HepG2 (cell line): Measurements from ENCODE around the gene PRKCI. TPM values are rescaled to one million over a fixed set of nuclear protein-coding genes. Genes with fewer than 3 reads are reported as not detected.

Source experiments
- ESRRA ChIP-seq: sonication (generic); formaldehyde crosslinking; IDR thresholded peaks from 2 replicates; pipeline ENCODE4 v1.5.1; 2020; ENCODE audit warnings: mild to moderate bottlenecking, low read depth, missing genetic modification reagents
- HDAC1 ChIP-seq: sonication (generic); formaldehyde crosslinking; IDR thresholded peaks from 2 replicates; pipeline ENCODE4 v1.5.1; 2020; ENCODE audit warnings: mild to moderate bottlenecking, missing genetic modification reagents
- HDAC2 ChIP-seq: sonication (generic); formaldehyde crosslinking; IDR thresholded peaks from 2 replicates; pipeline ENCODE4 v1.4.0; 2020; ENCODE audit warnings: missing genetic modification reagents
- HIVEP1 ChIP-seq: sonication (generic); formaldehyde crosslinking; IDR thresholded peaks from 2 replicates; pipeline ENCODE4 v1.4.0; 2020; ENCODE audit warnings: mild to moderate bottlenecking, missing genetic modification reagents
- HNRNPLL ChIP-seq: fragments of 200-400 bp; formaldehyde crosslinking; IDR thresholded peaks from 2 replicates; pipeline ENCODE4 v1.6.1; 2017; ENCODE audit warnings: mild to moderate bottlenecking, low read depth, low read length; ENCODE audit not compliant: poor library complexity, severe bottlenecking
- SALL1 ChIP-seq: sonication (generic); formaldehyde crosslinking; IDR thresholded peaks from 2 replicates; pipeline ENCODE4 v1.8.0; 2022; ENCODE audit warnings: mild to moderate bottlenecking, missing genetic modification reagents
- SMAD1 ChIP-seq: sonication (generic); formaldehyde crosslinking; IDR thresholded peaks from 2 replicates; pipeline ENCODE4 v1.4.0; 2020; ENCODE audit warnings: missing genetic modification reagents, low read depth, mild to moderate bottlenecking, borderline replicate concordance
- SMARCE1 ChIP-seq: fragments of 450-650 bp; IDR thresholded peaks from 2 replicates; pipeline ENCODE4 v1.6.1; 2017; ENCODE audit warnings: borderline replicate concordance
- TARDBP ChIP-seq: sonication (generic); formaldehyde crosslinking; IDR thresholded peaks from 2 replicates; pipeline ENCODE4 v1.8.0; 2022; ENCODE audit warnings: mild to moderate bottlenecking, missing genetic modification reagents
- ZKSCAN5 ChIP-seq: sonication (generic); formaldehyde crosslinking; IDR thresholded peaks from 2 replicates; pipeline ENCODE4 v1.5.1; 2020; ENCODE audit warnings: mild to moderate bottlenecking, missing genetic modification reagents
- ZNF543 ChIP-seq: sonication (generic); formaldehyde crosslinking; IDR thresholded peaks from 2 replicates; pipeline ENCODE4 v1.4.0; 2020; ENCODE audit warnings: mild to moderate bottlenecking, missing genetic modification reagents
- ZNF619 ChIP-seq: sonication (generic); formaldehyde crosslinking; IDR thresholded peaks from 2 replicates; pipeline ENCODE4 v1.4.0; 2020; ENCODE audit warnings: mild to moderate bottlenecking, missing genetic modification reagents
- ZNF703 ChIP-seq: sonication (generic); formaldehyde crosslinking; IDR thresholded peaks from 2 replicates; pipeline ENCODE4 v1.5.1; 2020; ENCODE audit warnings: missing genetic modification reagents, mild to moderate bottlenecking, moderate library complexity, borderline replicate concordance
- ZNF768 ChIP-seq: sonication (generic); formaldehyde crosslinking; IDR thresholded peaks from 2 replicates; pipeline ENCODE4 v1.4.0; 2020; ENCODE audit warnings: missing genetic modification reagents
- polyA plus RNA-seq, 8 experiments: library from polyadenylated mRNA; depleted of rRNA in 3 of 8; stranded (reverse) in 7 of 8; unstranded in 1 of 8; fragments of >200 nt; fragmentation: Illumina TruSeq in 4 of 8; extraction: Trizol in 4 of 8; gene quantifications; 2 replicates each; pipeline versions ENCODE4 v1.2.1 to v1.2.3, GENCODE V29; 2011 to 2016; ENCODE audit warnings: low read depth in 4 of 8, missing spikeins in 1 of 8, mixed read lengths in 1 of 8; ENCODE audit not compliant: insufficient read depth in 1 of 8
- total RNA-seq, 5 experiments: library from RNA; depleted of rRNA; stranded (reverse); fragments of >200 nt; fragmentation: Illumina TruSeq; extraction: Trizol; gene quantifications; 2 replicates each; pipeline ENCODE4 v1.2.3, GENCODE V29; 2016; ENCODE audit warnings: low read depth in 1 of 5
- TF ChIP-seq, protein P1 (sequence below): sonication (generic); formaldehyde crosslinking; IDR thresholded peaks from 2 replicates; pipeline ENCODE4 v1.9.0; 2021; ENCODE audit warnings: mild to moderate bottlenecking, missing genetic modification reagents
- TF ChIP-seq, protein P2 (sequence below): sonication (generic); formaldehyde crosslinking; IDR thresholded peaks from 2 replicates; pipeline ENCODE4 v1.4.0; 2020; ENCODE audit warnings: missing genetic modification reagents, mild to moderate bottlenecking, borderline replicate concordance
- TF ChIP-seq, protein P3 (sequence below): sonication (generic); formaldehyde crosslinking; IDR thresholded peaks from 2 replicates; pipeline ENCODE4 v1.5.0; 2020; ENCODE audit warnings: missing genetic modification reagents

PRKCI gene
- total and polyA plus RNA-seq, 2 of the 13 experiments (the other 11 are each of a cell fraction or from before 2014, with no cell fraction given) = 17.2 to 30.4 TPM

DNA sequence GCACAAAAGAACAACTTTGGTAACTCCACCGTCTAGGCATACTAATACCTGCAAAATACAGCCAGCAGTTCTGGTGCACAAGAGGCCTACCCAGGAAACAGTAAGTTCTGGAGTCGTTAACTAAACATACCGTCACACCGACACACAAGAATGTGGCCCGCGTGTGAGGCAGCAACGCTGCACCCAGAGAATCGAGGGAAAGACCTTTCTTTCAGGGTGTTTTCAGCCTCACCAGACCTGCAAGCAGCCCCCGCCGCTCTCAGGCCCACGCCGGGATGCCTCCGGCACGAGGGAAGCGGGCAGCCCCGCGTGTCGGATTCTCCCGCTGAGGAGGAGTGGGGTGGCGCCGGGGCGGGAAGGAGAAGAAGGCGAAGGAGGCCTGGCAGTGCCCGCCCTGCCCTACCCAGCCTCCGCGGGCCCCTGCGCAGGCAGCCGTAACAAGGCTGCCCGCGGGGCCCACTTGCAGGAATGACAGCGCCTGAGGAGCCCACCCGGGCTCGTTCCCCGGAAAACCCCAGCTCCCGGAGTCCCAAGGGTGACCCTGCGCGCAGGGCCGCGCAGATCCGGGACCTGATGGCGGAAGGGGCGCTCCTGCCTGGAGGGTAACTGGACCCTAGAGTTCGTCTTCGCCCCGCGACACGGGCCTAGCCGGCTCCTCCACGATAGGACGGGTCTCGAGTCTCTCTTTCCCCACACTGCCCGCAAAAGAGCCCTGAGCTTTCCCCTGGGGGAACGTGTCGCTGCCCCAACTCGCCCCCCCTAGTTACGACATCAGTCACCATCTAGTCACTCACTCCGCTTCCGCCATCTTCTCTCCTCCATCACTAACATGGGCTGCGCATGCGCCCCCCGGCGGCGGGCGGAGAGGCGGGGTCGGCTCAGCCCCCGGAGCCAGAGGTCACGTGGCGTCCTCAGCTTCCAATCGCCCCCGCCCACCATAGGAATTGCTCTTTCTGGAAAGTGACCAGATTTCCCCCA is 41.0 kb upstream of the PRKCI start, which contains the start of gene PHC3 (continued):
- TF ChIP-seq, protein P1, sequence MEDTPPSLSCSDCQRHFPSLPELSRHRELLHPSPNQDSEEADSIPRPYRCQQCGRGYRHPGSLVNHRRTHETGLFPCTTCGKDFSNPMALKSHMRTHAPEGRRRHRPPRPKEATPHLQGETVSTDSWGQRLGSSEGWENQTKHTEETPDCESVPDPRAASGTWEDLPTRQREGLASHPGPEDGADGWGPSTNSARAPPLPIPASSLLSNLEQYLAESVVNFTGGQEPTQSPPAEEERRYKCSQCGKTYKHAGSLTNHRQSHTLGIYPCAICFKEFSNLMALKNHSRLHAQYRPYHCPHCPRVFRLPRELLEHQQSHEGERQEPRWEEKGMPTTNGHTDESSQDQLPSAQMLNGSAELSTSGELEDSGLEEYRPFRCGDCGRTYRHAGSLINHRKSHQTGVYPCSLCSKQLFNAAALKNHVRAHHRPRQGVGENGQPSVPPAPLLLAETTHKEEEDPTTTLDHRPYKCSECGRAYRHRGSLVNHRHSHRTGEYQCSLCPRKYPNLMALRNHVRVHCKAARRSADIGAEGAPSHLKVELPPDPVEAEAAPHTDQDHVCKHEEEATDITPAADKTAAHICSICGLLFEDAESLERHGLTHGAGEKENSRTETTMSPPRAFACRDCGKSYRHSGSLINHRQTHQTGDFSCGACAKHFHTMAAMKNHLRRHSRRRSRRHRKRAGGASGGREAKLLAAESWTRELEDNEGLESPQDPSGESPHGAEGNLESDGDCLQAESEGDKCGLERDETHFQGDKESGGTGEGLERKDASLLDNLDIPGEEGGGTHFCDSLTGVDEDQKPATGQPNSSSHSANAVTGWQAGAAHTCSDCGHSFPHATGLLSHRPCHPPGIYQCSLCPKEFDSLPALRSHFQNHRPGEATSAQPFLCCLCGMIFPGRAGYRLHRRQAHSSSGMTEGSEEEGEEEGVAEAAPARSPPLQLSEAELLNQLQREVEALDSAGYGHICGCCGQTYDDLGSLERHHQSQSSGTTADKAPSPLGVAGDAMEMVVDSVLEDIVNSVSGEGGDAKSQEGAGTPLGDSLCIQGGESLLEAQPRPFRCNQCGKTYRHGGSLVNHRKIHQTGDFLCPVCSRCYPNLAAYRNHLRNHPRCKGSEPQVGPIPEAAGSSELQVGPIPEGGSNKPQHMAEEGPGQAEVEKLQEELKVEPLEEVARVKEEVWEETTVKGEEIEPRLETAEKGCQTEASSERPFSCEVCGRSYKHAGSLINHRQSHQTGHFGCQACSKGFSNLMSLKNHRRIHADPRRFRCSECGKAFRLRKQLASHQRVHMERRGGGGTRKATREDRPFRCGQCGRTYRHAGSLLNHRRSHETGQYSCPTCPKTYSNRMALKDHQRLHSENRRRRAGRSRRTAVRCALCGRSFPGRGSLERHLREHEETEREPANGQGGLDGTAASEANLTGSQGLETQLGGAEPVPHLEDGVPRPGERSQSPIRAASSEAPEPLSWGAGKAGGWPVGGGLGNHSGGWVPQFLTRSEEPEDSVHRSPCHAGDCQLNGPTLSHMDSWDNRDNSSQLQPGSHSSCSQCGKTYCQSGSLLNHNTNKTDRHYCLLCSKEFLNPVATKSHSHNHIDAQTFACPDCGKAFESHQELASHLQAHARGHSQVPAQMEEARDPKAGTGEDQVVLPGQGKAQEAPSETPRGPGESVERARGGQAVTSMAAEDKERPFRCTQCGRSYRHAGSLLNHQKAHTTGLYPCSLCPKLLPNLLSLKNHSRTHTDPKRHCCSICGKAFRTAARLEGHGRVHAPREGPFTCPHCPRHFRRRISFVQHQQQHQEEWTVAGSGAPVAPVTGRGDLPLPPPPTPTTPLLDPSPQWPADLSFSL (CRISPR knock-in tag) = no peak
- TF ChIP-seq HIVEP1 (peak; percentile 21; the same call in 1 of the 2 replicates), SMARCE1 (no peak), HNRNPLL (peak; percentile 84), HDAC1 (peak; percentile 67), HDAC2 (CRISPR knock-in tag) (0 out of 2 replicates have a peak, but pooled peaks have one; percentile 27), ZNF543 (CRISPR knock-in tag) (peak; percentile 48; the same call in 1 of the 2 replicates), SALL1 (CRISPR knock-in tag) (peak; percentile 66), ZKSCAN5 (CRISPR knock-in tag) (no peak), ZNF619 (0 out of 2 replicates have a peak, but pooled peaks have one; percentile 66), ESRRA (CRISPR knock-in tag) (peak; percentile 34; the same call in 1 of the 2 replicates), SMAD1 (peak; percentile 69; the same call in 1 of the 2 replicates), ZNF768 (CRISPR knock-in tag) (peak; percentile 37; the same call in 1 of the 2 replicates), ZNF703 (0 out of 2 replicates have a peak, but pooled peaks have one; percentile 43), TARDBP (CRISPR knock-in tag) (peak; percentile 59; the same call in 1 of the 2 replicates)
- TF ChIP-seq, protein P2, sequence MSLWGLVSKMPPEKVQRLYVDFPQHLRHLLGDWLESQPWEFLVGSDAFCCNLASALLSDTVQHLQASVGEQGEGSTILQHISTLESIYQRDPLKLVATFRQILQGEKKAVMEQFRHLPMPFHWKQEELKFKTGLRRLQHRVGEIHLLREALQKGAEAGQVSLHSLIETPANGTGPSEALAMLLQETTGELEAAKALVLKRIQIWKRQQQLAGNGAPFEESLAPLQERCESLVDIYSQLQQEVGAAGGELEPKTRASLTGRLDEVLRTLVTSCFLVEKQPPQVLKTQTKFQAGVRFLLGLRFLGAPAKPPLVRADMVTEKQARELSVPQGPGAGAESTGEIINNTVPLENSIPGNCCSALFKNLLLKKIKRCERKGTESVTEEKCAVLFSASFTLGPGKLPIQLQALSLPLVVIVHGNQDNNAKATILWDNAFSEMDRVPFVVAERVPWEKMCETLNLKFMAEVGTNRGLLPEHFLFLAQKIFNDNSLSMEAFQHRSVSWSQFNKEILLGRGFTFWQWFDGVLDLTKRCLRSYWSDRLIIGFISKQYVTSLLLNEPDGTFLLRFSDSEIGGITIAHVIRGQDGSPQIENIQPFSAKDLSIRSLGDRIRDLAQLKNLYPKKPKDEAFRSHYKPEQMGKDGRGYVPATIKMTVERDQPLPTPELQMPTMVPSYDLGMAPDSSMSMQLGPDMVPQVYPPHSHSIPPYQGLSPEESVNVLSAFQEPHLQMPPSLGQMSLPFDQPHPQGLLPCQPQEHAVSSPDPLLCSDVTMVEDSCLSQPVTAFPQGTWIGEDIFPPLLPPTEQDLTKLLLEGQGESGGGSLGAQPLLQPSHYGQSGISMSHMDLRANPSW (CRISPR knock-in tag) = 0 out of 2 replicates have a peak, but pooled peaks have one; percentile 69
- TF ChIP-seq, protein P3, sequence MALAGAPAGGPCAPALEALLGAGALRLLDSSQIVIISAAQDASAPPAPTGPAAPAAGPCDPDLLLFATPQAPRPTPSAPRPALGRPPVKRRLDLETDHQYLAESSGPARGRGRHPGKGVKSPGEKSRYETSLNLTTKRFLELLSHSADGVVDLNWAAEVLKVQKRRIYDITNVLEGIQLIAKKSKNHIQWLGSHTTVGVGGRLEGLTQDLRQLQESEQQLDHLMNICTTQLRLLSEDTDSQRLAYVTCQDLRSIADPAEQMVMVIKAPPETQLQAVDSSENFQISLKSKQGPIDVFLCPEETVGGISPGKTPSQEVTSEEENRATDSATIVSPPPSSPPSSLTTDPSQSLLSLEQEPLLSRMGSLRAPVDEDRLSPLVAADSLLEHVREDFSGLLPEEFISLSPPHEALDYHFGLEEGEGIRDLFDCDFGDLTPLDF (CRISPR knock-in tag) = peak; percentile 44; the same call in 1 of the 2 replicates
